SK-N-SH (cell line): ENCODE results near the gene LRIG1.

Experiments
- CTCF ChIP-seq: fragments of 200-600 bp; sonication (generic); IDR thresholded peaks from 2 replicates; pipeline ENCODE4 v1.6.1; 2017; ENCODE audit warnings: antibody characterized with exemption, mild to moderate bottlenecking, moderate library complexity
- EP300 ChIP-seq, 2 experiments: IDR thresholded peaks; 2 replicates each; pipeline versions ENCODE4 v1.4.0 to v1.6.1; 2012; ENCODE audit warnings: borderline replicate concordance in 1 of 2, low read depth in 1 of 2, low read length in 1 of 2
- EZH2phosphoT487 ChIP-seq: fragments of 200-600 bp; sonication (generic); IDR thresholded peaks from 2 replicates; pipeline ENCODE4 v1.6.1; 2017; ENCODE audit warnings: low read depth, mixed run types, mild to moderate bottlenecking, antibody characterized with exemption, moderate library complexity, borderline replicate concordance
- GABPA ChIP-seq: IDR thresholded peaks from 2 replicates; pipeline ENCODE4 v1.4.0; 2012; ENCODE audit warnings: low read depth, mild to moderate bottlenecking
- NRF1 ChIP-seq: IDR thresholded peaks from 2 replicates; pipeline ENCODE4 v1.6.1; 2012; ENCODE audit warnings: low read depth, mild to moderate bottlenecking, low read length
- PBX3 ChIP-seq: IDR thresholded peaks from 2 replicates; pipeline ENCODE4; 2012
- POLR2AphosphoS5 ChIP-seq: IDR thresholded peaks from 2 replicates; pipeline ENCODE4 v1.6.1; 2012; ENCODE audit warnings: low read depth, low read length
- REST ChIP-seq: IDR thresholded peaks from 2 replicates; pipeline ENCODE4 v1.6.1; 2012; ENCODE audit warnings: mild to moderate bottlenecking, low read depth, low read length, moderate library complexity
- SMC3 ChIP-seq: IDR thresholded peaks from 2 replicates; pipeline ENCODE4 v1.6.1; 2012; ENCODE audit warnings: low read depth, low read length, improper control_type of control experiment
- TEAD4 ChIP-seq: IDR thresholded peaks from 2 replicates; pipeline ENCODE4 v1.4.0; 2012; ENCODE audit warnings: mild to moderate bottlenecking, borderline replicate concordance; ENCODE audit not compliant: insufficient read depth

GRCh38 chr3:66411961-66412887 lies 88.6 kb downstream of the LRIG1 start:
- TF ChIP-seq CTCF: no peak
- TF ChIP-seq SMC3: no peak
- TF ChIP-seq POLR2AphosphoS5: no peak
- no peak for TF ChIP-seq TEAD4
- TF ChIP-seq GABPA: no peak
- no peak for TF ChIP-seq EP300 (IDR thresholded peaks at IDR 0.05; ENCODE audit: borderline replicate concordance in 1 of 2, low read depth in 1 of 2, low read length in 1 of 2)
- no peak for TF ChIP-seq REST
- no peak for TF ChIP-seq NRF1
- TF ChIP-seq PBX3: no peak
- TF ChIP-seq EZH2phosphoT487: no peak
